MM.1S (cell line): ENCODE measurements around the gene CHCHD6.

Experiments
- CTCF ChIP-seq: fragments of 300-600 bp; sonication (generic); IDR thresholded peaks from 2 replicates; pipeline ENCODE4 v1.5.1; 2016; ENCODE audit warnings: antibody characterized with exemption, low read length, mixed read lengths
- EZH2 ChIP-seq: fragments of 300-600 bp; sonication (generic); optimal IDR thresholded peaks from 2 replicates; pipeline ENCODE3; 2017; ENCODE audit warnings: low read depth, mild to moderate bottlenecking, antibody characterized with exemption, low read length, mixed read lengths

DNA sequence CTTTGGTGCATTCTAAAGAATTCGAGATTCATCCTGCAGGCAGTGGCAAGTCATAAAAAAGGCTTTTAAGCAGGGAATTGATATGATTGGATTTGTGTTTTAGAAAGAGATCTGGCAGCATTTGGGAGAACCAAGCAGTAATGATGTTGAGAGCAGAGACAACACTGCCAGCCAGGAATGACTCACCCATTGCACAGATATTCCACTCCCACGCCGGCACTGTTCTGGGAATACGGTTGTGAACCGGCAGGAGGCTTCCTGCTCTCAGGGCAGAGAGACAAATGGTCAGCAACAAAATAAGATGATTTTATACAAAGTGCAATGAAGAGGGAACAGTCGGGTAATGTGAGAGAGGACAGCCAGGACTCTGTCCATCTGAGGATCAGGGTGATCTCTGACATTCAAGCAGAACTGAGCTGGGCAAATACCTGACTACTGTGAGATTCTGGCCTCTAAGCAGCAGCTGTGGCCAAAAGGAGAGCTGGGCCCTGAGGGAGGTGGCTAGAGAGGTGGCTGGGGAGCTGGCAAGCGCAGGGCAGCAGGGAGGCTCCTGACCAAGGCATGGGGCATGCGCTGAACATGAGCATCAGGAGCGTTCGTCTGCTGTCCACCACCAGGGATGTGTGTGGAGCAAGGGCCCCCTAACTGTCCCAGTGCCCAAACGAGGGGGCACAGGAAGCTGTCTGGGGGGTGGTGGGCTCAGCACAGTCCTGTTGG is 222.8 kb downstream of the CHCHD6 start:
- TF ChIP-seq CTCF (no peak), EZH2 (no peak)
